ENCODE measurements around the gene VDR.

The VDR gene

GRCh38 chr12:47795121-47795813, 109.5 kb downstream of the VDR start:
- DNase-seq (ENCODE audit: low read depth), result no peak

GRCh38 chr12:47794679-47795078, 110.1 kb downstream of the VDR start:
- no peak for DNase-seq (ENCODE audit: low read depth)

- DNase-seq (ENCODE audit: low read depth), result no peak
These were observed 111.6 kb downstream of the VDR start for GRCh38 chr12:47793015-47793681.

- DNase-seq (ENCODE audit: low read depth), result no peak
These were observed 112.9 kb downstream of the VDR start for GRCh38 chr12:47791874-47792273.
